ENCODE measurements around the gene C19orf38. TPM values are rescaled to one million over a fixed set of nuclear protein-coding genes. Genes with fewer than 3 reads are reported as not detected.
"Not testable (repeated sequence)": the region's sequence is repeated elsewhere in the genome, so short reads cannot be mapped to it uniquely, and the experiment has no call there.

C19orf38 gene
- total RNA-seq, 2 donors from 2014 or later = 0.91 to 6.4 TPM

DNA sequence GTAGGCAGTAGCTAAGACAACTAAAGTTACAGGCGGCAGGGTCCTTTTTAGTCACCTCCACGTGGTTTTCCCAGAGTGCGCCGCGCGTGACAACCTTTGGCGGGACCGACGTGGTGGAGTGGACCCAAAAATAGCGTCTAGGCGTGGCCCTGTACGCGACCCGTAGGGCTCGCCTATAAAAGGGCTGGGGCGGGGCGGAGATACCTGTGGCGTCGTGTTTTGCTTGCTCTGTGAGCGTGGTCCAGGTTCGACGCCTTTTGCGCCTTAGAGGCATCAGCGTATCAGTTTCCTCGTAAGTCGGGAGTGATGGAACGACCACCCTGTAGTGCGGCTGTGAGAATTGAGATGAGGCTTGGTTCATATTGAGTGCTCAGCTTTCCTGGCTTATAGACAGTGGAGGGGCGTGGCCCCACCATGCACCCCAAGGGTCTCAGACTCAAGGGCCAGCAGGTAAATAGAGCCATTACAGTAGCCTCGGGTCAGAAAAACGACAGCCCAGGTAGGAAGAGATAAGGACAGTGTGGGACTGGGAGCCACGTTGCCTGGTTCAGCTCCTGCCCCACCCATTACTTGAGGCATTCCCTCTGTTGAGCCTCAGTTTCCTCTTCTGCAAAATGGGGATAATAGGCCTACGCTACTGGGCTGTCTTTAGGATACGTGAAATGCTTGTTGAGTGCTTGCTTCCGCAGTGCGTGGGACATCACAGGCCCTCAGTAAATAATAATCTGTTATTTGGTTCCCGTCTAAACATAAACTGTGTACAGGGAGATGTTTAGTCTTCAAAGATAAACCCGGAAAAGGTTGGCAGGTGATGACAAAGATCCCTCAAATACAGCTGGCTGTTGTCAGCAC lies 11.5 kb upstream of the C19orf38 start:
- WGBS = 33% methylated on average over 38 of the region's 38 CpGs
- Histone ChIP-seq H3K9me3 (no peaks in the 10 kb centered on the region), H3K36me3 (no peaks in the 10 kb centered on the region), H3K27me3 (replicated peaks; ENCODE audit: insufficient read depth) (no peaks in the 10 kb centered on the region), H3K27ac (peak overlapping the region; percentile 98), H3K4me1 (replicated peaks) (no peaks in the 10 kb centered on the region), H3K4me3 (peak overlapping the region; percentile 69 to 74)
- TF ChIP-seq POLR2AphosphoS5 (IDR thresholded peaks at IDR 0.05) = peak; percentile 76
- TF ChIP-seq POLR2A (IDR thresholded peaks at IDR 0.05) = no peak
- intact Hi-C loops (cut with DNase I) = loop anchor here (2.0 kb wide), 1 partner anchor 34 kb away; the partner anchor contains the start of gene CARM1
- no peak for DNase-seq (ENCODE audit: low spot score)

DNA sequence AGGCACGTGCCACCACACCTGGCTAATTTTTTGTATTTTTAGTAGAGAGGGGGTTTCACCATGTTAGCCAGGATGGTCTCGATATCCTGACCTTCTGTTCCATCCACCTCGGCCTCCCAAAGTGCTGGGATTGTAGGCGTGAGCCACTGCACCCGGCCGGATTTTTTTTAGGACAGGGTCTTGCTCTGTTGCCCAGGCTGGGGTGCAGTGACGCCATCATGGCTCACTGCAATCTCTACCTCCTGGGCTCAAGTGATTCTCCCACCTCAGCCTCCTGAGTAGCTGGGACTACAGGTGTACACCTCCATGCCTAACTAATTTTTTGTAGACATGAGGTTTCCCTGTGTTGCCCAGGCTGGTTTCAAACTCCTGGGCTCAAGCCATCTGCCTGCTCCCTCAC lies 10.6 kb upstream of the C19orf38 start:
- WGBS = 96% methylated on average over 7 of the region's 7 CpGs
- H3K4me1 ChIP-seq (replicated peaks); H3K4me3 ChIP-seq: not testable (repeated sequence)

DNA sequence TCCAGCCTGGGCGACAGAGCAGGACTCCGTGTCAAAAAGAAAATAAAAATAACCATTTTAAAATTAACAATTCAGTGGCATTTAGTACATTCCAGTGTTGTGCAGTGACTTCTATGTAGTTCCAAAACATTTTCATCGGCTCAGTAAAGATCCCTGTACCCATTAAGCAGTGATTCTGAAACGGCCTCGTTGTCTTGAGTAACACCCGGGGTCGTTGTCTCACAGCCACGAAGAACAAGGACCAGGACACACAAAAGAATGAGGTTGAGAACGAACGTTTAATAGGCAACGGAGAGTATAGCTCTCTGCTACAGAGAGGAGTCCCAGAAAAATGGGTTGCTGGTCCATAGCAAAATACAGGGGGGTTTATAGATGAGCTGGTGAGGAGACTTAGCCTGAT lies 9.8 kb upstream of the C19orf38 start:
- Histone ChIP-seq H3K9me3 (no peaks in the 10 kb centered on the region), H3K36me3 (no peaks in the 10 kb centered on the region), H3K27me3 (replicated peaks; ENCODE audit: insufficient read depth) (no peaks in the 10 kb centered on the region), H3K4me3 (no peak overlapping the region), H3K27ac (no peak overlapping the region), H3K4me1 (replicated peaks) (no peaks in the 10 kb centered on the region)
- no peak for DNase-seq (ENCODE audit: low spot score)
- intact Hi-C loops (cut with DNase I) = no loop called here
- TF ChIP-seq, protein P1, sequence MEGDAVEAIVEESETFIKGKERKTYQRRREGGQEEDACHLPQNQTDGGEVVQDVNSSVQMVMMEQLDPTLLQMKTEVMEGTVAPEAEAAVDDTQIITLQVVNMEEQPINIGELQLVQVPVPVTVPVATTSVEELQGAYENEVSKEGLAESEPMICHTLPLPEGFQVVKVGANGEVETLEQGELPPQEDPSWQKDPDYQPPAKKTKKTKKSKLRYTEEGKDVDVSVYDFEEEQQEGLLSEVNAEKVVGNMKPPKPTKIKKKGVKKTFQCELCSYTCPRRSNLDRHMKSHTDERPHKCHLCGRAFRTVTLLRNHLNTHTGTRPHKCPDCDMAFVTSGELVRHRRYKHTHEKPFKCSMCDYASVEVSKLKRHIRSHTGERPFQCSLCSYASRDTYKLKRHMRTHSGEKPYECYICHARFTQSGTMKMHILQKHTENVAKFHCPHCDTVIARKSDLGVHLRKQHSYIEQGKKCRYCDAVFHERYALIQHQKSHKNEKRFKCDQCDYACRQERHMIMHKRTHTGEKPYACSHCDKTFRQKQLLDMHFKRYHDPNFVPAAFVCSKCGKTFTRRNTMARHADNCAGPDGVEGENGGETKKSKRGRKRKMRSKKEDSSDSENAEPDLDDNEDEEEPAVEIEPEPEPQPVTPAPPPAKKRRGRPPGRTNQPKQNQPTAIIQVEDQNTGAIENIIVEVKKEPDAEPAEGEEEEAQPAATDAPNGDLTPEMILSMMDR (IDR thresholded peaks at IDR 0.05) = no peak
- TF ChIP-seq POLR2AphosphoS5 (IDR thresholded peaks at IDR 0.05) (no peak), POLR2A (IDR thresholded peaks at IDR 0.05) (no peak)
- WGBS = 88% methylated on average over 11 of the region's 11 CpGs

More for the DNA sequence above, 10.6 kb upstream of the C19orf38 start:
- intact Hi-C loops (cut with DNase I) = loop anchor here (2.0 kb wide), 1 partner anchor 33 kb away; the partner anchor contains the start of gene CARM1
- not testable (repeated sequence) for H3K36me3 ChIP-seq; H3K27me3 ChIP-seq (replicated peaks; ENCODE audit: insufficient read depth); DNase-seq (ENCODE audit: low spot score); H3K27ac ChIP-seq; H3K9me3 ChIP-seq

DNA sequence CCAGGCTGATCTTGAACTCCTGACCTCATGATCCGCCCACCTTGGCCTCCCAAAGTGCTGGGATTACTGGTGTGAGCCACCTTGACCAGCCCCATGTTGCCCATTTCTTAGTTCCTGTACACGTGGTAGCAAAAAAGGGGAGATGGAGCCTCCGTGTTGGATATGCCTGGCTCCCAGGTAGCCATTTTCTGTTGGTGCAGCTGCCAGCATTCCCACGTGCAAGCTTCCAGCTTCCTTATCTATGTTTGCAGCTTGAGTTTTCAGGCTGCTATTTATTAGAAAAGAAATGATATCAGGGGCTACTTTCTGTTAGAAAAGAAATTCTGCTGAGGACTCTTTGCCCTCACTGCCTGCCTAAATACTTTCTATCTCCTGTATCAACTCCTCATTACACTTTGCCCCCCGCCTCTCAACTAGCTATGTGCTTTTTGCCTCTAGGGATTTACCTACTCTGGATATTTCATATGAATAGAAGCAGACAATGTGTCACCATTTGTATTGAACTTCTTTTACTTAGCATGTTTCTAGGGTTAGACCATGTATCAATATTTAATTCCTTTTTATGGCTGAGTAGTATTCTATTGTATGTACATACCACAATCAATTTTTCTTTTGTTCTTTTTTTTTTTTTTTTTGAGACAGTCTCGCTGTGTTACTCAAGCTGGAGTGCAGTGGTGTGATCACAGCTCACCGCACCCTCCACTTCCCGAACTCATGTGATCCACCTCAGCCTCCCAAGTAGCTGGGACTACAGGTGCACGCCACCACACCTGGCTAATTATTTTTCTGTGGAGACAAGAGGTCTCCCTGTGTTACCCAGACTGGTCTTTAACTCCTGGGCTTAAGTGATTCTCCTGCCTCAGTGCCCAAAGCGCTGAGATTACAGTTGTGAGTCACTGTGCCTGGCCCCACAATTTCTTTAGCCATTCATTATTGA lies 8.8 kb upstream of the C19orf38 start:
- TF ChIP-seq POLR2A (IDR thresholded peaks at IDR 0.05) (no peak), POLR2AphosphoS5 (IDR thresholded peaks at IDR 0.05) (no peak)
- TF ChIP-seq, protein P1 (IDR thresholded peaks at IDR 0.05) = no peak
- no peak for DNase-seq (ENCODE audit: low spot score)
- H3K9me3 ChIP-seq = no peaks in the 10 kb centered on the region
- intact Hi-C loops (cut with DNase I) = no loop called here
- no peaks in the 10 kb centered on the region for H3K27me3 ChIP-seq (replicated peaks; ENCODE audit: insufficient read depth)
- 85% methylated on average over 10 of the region's 10 CpGs for WGBS
- H3K27ac ChIP-seq = no peak overlapping the region
- H3K36me3 ChIP-seq = no peaks in the 10 kb centered on the region
- H3K4me3 ChIP-seq = no peak overlapping the region
- no peaks in the 10 kb centered on the region for H3K4me1 ChIP-seq (replicated peaks)

DNA sequence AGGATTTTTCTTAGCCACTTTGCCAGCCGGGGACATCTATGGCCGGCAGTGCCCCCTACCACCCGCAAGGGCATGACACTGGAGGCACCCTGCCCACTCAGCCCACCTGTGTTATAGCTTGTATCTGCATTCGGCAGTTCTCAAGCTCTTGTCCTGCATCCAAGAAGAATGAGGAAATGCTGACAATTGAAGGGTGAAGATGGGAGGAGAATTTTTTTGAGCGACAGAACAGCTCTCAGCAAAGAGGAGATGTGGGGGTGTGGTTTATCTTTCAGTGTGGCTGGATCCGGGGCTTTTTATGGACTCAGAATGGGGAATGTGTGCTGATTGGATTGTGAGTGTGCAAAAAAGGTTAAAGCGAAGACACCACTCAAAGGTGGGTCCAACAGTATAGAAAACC lies 5.4 kb upstream of the C19orf38 start:
- Histone ChIP-seq H3K4me3 (no peak overlapping the region), H3K27ac (no peak overlapping the region), H3K4me1 (replicated peaks) (no peaks in the 10 kb centered on the region), H3K9me3 (no peaks in the 10 kb centered on the region), H3K27me3 (replicated peaks; ENCODE audit: insufficient read depth) (no peaks in the 10 kb centered on the region), H3K36me3 (no peaks in the 10 kb centered on the region)
- intact Hi-C loops (cut with DNase I) = no loop called here
- TF ChIP-seq, protein P1 (IDR thresholded peaks at IDR 0.05) = no peak
- TF ChIP-seq POLR2A (IDR thresholded peaks at IDR 0.05) = no peak
- no peak for TF ChIP-seq POLR2AphosphoS5 (IDR thresholded peaks at IDR 0.05)
- WGBS = 78% methylated on average over 7 of the region's 7 CpGs
- DNase-seq (ENCODE audit: low spot score) = no peak
